PFSK-1 (cell line): ENCODE results near the gene AQP11.

Experiments used
- POLR2AphosphoS5 ChIP-seq: IDR thresholded peaks from 2 replicates; pipeline ENCODE4 v1.6.1; 2012; ENCODE audit warnings: low read depth, mild to moderate bottlenecking, control low read depth, low read length, moderate library complexity
- TAF1 ChIP-seq: IDR thresholded peaks from 2 replicates; pipeline ENCODE4 v1.6.1; 2012; ENCODE audit warnings: low read length, control low read depth, borderline replicate concordance; ENCODE audit not compliant: insufficient read depth

DNA sequence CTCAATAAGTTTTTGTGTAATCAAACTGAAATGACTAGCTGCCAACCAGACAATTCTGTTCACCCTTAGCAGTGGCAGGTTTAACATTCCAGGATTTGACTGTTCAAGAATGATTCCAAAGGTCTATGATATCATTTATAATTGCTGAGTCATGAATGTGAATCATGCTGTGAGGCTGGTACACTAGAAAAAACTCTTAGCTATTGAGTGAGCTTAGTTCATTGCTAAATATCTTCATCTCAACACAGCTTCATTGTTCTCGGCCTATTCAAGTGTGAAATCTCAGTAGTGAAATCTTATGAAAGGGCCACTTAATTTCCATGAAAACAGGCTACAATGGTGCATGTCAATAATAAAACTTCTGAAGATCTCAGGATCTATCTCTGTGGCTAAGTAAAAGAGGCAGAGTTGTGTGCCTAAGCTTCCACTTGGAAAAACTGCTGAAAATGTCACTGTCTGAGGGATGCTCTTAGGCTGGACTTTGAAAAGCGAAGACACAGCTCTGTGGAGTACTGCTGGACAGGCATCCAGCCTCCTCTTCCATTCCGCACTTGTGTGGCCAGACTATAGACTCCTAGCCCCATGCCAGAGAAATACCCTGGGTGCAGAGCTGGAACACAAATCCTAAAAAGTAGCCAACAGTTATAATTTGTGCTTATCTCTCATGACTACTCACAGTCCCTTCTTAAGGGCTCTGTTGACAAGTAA is 12.8 kb downstream of the AQP11 start:
- TF ChIP-seq POLR2AphosphoS5 (no peak), TAF1 (no peak)
